ENCODE data around the gene ZNF598.
A peak's percentile ranks its signal among the peaks of the same experiment; 100 is the strongest.

DNA sequence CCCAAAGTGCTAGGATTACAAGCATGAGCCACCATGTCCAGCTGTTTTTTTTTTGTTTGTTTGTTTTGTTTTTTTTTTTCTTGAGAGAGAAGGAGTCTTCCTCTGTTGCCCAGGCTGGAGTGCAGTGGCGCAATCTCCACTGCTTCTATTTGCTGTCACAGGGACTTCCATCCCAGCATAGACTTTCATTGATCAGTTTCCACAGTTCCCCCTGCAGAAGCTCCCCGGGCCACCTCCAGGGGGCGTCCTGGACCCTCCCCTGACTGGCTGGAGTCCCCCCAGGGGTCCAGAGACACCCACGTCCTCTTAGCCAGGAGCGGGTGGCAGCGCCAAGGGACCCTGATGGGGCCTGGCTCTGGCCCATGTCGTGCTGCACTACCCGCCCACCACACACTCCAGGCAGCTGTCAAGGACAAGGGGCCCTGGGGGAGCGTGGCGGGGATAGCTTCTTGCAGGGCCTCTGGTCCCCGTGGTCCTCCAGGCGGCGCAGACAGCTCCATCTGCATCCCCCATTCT is 6.8 kb upstream of the ZNF598 start:
- no peak for TF ChIP-seq EZH2phosphoT487 (IDR thresholded peaks at IDR 0.05; ENCODE audit: borderline replicate concordance)
- TF ChIP-seq, protein P1, sequence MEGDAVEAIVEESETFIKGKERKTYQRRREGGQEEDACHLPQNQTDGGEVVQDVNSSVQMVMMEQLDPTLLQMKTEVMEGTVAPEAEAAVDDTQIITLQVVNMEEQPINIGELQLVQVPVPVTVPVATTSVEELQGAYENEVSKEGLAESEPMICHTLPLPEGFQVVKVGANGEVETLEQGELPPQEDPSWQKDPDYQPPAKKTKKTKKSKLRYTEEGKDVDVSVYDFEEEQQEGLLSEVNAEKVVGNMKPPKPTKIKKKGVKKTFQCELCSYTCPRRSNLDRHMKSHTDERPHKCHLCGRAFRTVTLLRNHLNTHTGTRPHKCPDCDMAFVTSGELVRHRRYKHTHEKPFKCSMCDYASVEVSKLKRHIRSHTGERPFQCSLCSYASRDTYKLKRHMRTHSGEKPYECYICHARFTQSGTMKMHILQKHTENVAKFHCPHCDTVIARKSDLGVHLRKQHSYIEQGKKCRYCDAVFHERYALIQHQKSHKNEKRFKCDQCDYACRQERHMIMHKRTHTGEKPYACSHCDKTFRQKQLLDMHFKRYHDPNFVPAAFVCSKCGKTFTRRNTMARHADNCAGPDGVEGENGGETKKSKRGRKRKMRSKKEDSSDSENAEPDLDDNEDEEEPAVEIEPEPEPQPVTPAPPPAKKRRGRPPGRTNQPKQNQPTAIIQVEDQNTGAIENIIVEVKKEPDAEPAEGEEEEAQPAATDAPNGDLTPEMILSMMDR (IDR thresholded peaks at IDR 0.05 in 2 of 3, conservative IDR thresholded peaks at IDR 0.05 in 1 of 3; ENCODE audit: borderline replicate concordance in 1 of 3, insufficient read depth in 1 of 3, low read depth in 2 of 3, low read length in 2 of 3), result peak in 2 of 3 experiments; percentile 68 to 73; a peak in 5 of 6 replicates
- no peak for TF ChIP-seq RAD21 (IDR thresholded peaks at IDR 0.05; ENCODE audit: low read depth)
- TF ChIP-seq CBX3 (IDR thresholded peaks at IDR 0.05; ENCODE audit: low read depth), result no peak
- TF ChIP-seq, protein P2, sequence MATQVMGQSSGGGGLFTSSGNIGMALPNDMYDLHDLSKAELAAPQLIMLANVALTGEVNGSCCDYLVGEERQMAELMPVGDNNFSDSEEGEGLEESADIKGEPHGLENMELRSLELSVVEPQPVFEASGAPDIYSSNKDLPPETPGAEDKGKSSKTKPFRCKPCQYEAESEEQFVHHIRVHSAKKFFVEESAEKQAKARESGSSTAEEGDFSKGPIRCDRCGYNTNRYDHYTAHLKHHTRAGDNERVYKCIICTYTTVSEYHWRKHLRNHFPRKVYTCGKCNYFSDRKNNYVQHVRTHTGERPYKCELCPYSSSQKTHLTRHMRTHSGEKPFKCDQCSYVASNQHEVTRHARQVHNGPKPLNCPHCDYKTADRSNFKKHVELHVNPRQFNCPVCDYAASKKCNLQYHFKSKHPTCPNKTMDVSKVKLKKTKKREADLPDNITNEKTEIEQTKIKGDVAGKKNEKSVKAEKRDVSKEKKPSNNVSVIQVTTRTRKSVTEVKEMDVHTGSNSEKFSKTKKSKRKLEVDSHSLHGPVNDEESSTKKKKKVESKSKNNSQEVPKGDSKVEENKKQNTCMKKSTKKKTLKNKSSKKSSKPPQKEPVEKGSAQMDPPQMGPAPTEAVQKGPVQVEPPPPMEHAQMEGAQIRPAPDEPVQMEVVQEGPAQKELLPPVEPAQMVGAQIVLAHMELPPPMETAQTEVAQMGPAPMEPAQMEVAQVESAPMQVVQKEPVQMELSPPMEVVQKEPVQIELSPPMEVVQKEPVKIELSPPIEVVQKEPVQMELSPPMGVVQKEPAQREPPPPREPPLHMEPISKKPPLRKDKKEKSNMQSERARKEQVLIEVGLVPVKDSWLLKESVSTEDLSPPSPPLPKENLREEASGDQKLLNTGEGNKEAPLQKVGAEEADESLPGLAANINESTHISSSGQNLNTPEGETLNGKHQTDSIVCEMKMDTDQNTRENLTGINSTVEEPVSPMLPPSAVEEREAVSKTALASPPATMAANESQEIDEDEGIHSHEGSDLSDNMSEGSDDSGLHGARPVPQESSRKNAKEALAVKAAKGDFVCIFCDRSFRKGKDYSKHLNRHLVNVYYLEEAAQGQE (IDR thresholded peaks at IDR 0.05; ENCODE audit: low read depth), result no peak
- no peak for TF ChIP-seq EZH2 (IDR thresholded peaks at IDR 0.05)
- no peak for TF ChIP-seq YY1 (IDR thresholded peaks at IDR 0.05; ENCODE audit: extremely low read depth, insufficient replicate concordance, low read depth, low read length)
